WTC11 (cell line): ENCODE measurements around the gene JAML. TPM values are rescaled to one million over a fixed set of nuclear protein-coding genes. Genes with fewer than 3 reads are reported as not detected.

ENCODE experiments used
- ATAC-seq: fragments of 200-7000 bp; cut with Tn5 transposase; 2 replicates; pipeline ENCODE4 v1.10.0; 2021; ENCODE audit warnings: mild to moderate bottlenecking, moderate library complexity
- CTCF ChIA-PET: fragments of 300-600 bp; sonication (Branson Sonifier 250); formaldehyde crosslinking; loops from one replicate; lab custom pipeline; 2021; ENCODE audit warnings: antibody characterized with exemption; lab: Charles Lee
- POLR2A ChIA-PET: fragments of 350-600 bp; sonication (Branson Sonifier 250); formaldehyde crosslinking; loops from one replicate; lab custom pipeline; 2021; ENCODE audit warnings: antibody characterized with exemption; lab: Charles Lee
- DNase-seq: peaks from one replicate; pipeline ENCODE4 v3.0.0; 2021; ENCODE audit warnings: low spot score
- H3K27ac Mint-ChIP-seq: 2 replicates; pipeline ENCODE4 v1.8.0; 2021; ENCODE audit warnings: mixed read lengths
- H3K27me3 Mint-ChIP-seq: 2 replicates; pipeline ENCODE4 v1.8.0; 2021; ENCODE audit warnings: low read depth, mild to moderate bottlenecking, moderate library complexity, mixed read lengths
- H3K36me3 Mint-ChIP-seq: 2 replicates; pipeline ENCODE4 v1.8.0; 2021; ENCODE audit warnings: mixed read lengths
- H3K4me1 Mint-ChIP-seq: 2 replicates; pipeline ENCODE4 v1.8.0; 2022; ENCODE audit warnings: mixed read lengths
- H3K4me3 Mint-ChIP-seq: 2 replicates; pipeline ENCODE4 v1.8.0; 2021; ENCODE audit warnings: mild to moderate bottlenecking, moderate library complexity, mixed read lengths
- H3K9me3 Mint-ChIP-seq: 2 replicates; pipeline ENCODE4 v1.8.0; 2021; ENCODE audit warnings: mixed read lengths
- CREM ChIP-seq: sonication (generic); formaldehyde crosslinking; IDR thresholded peaks from 2 replicates; pipeline ENCODE4 v1.8.1; 2022; ENCODE audit warnings: mild to moderate bottlenecking, missing genetic modification reagents, moderate library complexity
- ESRRA ChIP-seq: sonication (generic); formaldehyde crosslinking; IDR thresholded peaks from 2 replicates; pipeline ENCODE4 v1.8.1; 2022; ENCODE audit warnings: mild to moderate bottlenecking, missing genetic modification reagents, borderline replicate concordance
- ETV6 ChIP-seq: sonication (generic); formaldehyde crosslinking; IDR thresholded peaks from 2 replicates; pipeline ENCODE4 v1.8.1; 2022; ENCODE audit warnings: mild to moderate bottlenecking, missing genetic modification reagents
- FOXJ3 ChIP-seq: sonication (generic); formaldehyde crosslinking; IDR thresholded peaks from 2 replicates; pipeline ENCODE4 v1.9.0; 2021; ENCODE audit warnings: missing genetic modification reagents, mild to moderate bottlenecking, borderline replicate concordance
- GRHL2 ChIP-seq: fragments of 250-450 bp; sonication (Bioruptor Pico); IDR thresholded peaks from 2 replicates; pipeline ENCODE4 v1.8.0; 2022; ENCODE audit warnings: mild to moderate bottlenecking, moderate library complexity; ENCODE audit not compliant: insufficient replicate concordance, severe bottlenecking
- GTF2I ChIP-seq: fragments of 250-450 bp; sonication (Bioruptor Pico); conservative IDR thresholded peaks from 2 replicates; pipeline ENCODE4 v1.4.0; 2021; ENCODE audit warnings: mild to moderate bottlenecking
- KAT7 ChIP-seq: sonication (generic); formaldehyde crosslinking; IDR thresholded peaks from 2 replicates; pipeline ENCODE4 v1.8.1; 2023; ENCODE audit warnings: missing genetic modification reagents, mild to moderate bottlenecking, borderline replicate concordance
- MXD4 ChIP-seq: fragments of 250-450 bp; sonication (Bioruptor Pico); IDR thresholded peaks from 2 replicates; pipeline ENCODE4 v1.8.0; 2021; ENCODE audit warnings: mild to moderate bottlenecking, moderate library complexity, borderline replicate concordance
- NR2C2 ChIP-seq: sonication (generic); formaldehyde crosslinking; IDR thresholded peaks from 2 replicates; pipeline ENCODE4 v1.8.0; 2022; ENCODE audit warnings: mild to moderate bottlenecking, missing genetic modification reagents
- RORB ChIP-seq: fragments of 250-450 bp; sonication (Bioruptor Pico); IDR thresholded peaks from 2 replicates; pipeline ENCODE4 v1.9.0; 2021; ENCODE audit warnings: mild to moderate bottlenecking
- SMAD3 ChIP-seq: sonication (generic); formaldehyde crosslinking; IDR thresholded peaks from 2 replicates; pipeline ENCODE4 v1.8.0; 2022; ENCODE audit warnings: missing genetic modification reagents, mild to moderate bottlenecking, borderline replicate concordance
- ZNF232 ChIP-seq: sonication (generic); formaldehyde crosslinking; IDR thresholded peaks from 2 replicates; pipeline ENCODE4 v1.8.0; 2022; ENCODE audit warnings: mild to moderate bottlenecking, missing genetic modification reagents
- ZNF671 ChIP-seq: fragments of 250-450 bp; sonication (Bioruptor Pico); IDR thresholded peaks from 2 replicates; pipeline ENCODE4 v1.8.0; 2021; ENCODE audit warnings: mild to moderate bottlenecking
- total RNA-seq: library from RNA; stranded (reverse); gene quantifications from 3 replicates; pipeline ENCODE4 v1.2.3, GENCODE V29; 2021
- TF ChIP-seq, protein P1 (sequence below): sonication (generic); formaldehyde crosslinking; IDR thresholded peaks from 2 replicates; pipeline ENCODE4 v1.8.1; 2023; ENCODE audit warnings: mild to moderate bottlenecking, moderate library complexity, missing genetic modification reagents
- TF ChIP-seq, protein P2 (sequence below): sonication (generic); formaldehyde crosslinking; IDR thresholded peaks from 2 replicates; pipeline ENCODE4 v1.8.0; 2022; ENCODE audit warnings: missing genetic modification reagents
- TF ChIP-seq, protein P3 (sequence below): sonication (generic); formaldehyde crosslinking; IDR thresholded peaks from 2 replicates; pipeline ENCODE4 v1.8.0; 2023; ENCODE audit warnings: missing genetic modification reagents, mild to moderate bottlenecking, borderline replicate concordance
- TF ChIP-seq, protein P4 (sequence below): sonication (generic); formaldehyde crosslinking; IDR thresholded peaks from 2 replicates; pipeline ENCODE4 v1.8.1; 2023; ENCODE audit warnings: mild to moderate bottlenecking, missing genetic modification reagents, moderate library complexity

Gene JAML
- total RNA-seq, 1 experiment from 2014 or later = 0.24 TPM

DNA sequence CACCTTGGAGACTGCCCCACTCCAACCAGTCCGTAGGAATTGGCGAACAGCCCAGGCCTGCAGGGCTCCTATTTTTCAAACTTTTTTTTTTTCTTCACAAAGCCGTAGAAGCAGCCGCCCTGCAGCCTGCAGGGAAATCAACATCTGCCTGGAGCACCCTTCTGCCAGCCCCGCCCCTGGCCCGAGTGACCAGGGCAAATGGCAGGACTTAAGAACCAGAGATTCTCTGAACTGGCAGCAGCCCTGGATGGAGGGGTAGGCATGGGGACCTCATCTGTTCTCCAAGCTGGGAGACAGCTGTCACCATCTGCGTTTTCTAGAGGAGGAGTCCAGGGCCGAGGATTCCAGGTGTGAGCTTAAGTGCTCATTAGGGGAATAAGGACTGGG, 53.9 kb downstream of the JAML start:
- POLR2A ChIA-PET = interaction anchor here (0.7 to 1.2 kb wide), 3 partner anchors 14 to 27 kb away, joined by 3 to 4 read pairs (median 3); partner anchors contain the start of gene SCN4B
- CTCF ChIA-PET = interaction anchor here (0.5 to 3.9 kb wide), 44 partner anchors 8 to 363 kb away, joined by 3 to 153 read pairs (median 5); partner anchors contain the start of genes MPZL2, MPZL3, SCN4B and SMIM35
- ATAC-seq (no peak), DNase-seq (no peak)
- Mint-ChIP-seq H3K4me1 (peaks cover 42% of the 10 kb centered on the region), H3K4me3 (peak overlapping the region; percentile 64), H3K36me3 (no peaks in the 10 kb centered on the region), H3K27ac (no peak overlapping the region), H3K27me3 (peaks cover 84% of the 10 kb centered on the region), H3K9me3 (no peaks in the 10 kb centered on the region)
- TF ChIP-seq, protein P1, sequence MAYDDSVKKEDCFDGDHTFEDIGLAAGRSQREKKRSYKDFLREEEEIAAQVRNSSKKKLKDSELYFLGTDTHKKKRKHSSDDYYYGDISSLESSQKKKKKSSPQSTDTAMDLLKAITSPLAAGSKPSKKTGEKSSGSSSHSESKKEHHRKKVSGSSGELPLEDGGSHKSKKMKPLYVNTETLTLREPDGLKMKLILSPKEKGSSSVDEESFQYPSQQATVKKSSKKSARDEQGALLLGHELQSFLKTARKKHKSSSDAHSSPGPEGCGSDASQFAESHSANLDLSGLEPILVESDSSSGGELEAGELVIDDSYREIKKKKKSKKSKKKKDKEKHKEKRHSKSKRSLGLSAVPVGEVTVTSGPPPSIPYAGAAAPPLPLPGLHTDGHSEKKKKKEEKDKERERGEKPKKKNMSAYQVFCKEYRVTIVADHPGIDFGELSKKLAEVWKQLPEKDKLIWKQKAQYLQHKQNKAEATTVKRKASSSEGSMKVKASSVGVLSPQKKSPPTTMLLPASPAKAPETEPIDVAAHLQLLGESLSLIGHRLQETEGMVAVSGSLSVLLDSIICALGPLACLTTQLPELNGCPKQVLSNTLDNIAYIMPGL (CRISPR knock-in tag) = no peak
- TF ChIP-seq MXD4 = no peak
- no peak for TF ChIP-seq FOXJ3 (CRISPR knock-in tag)
- TF ChIP-seq ZNF232 (CRISPR knock-in tag) = no peak
- TF ChIP-seq, protein P2, sequence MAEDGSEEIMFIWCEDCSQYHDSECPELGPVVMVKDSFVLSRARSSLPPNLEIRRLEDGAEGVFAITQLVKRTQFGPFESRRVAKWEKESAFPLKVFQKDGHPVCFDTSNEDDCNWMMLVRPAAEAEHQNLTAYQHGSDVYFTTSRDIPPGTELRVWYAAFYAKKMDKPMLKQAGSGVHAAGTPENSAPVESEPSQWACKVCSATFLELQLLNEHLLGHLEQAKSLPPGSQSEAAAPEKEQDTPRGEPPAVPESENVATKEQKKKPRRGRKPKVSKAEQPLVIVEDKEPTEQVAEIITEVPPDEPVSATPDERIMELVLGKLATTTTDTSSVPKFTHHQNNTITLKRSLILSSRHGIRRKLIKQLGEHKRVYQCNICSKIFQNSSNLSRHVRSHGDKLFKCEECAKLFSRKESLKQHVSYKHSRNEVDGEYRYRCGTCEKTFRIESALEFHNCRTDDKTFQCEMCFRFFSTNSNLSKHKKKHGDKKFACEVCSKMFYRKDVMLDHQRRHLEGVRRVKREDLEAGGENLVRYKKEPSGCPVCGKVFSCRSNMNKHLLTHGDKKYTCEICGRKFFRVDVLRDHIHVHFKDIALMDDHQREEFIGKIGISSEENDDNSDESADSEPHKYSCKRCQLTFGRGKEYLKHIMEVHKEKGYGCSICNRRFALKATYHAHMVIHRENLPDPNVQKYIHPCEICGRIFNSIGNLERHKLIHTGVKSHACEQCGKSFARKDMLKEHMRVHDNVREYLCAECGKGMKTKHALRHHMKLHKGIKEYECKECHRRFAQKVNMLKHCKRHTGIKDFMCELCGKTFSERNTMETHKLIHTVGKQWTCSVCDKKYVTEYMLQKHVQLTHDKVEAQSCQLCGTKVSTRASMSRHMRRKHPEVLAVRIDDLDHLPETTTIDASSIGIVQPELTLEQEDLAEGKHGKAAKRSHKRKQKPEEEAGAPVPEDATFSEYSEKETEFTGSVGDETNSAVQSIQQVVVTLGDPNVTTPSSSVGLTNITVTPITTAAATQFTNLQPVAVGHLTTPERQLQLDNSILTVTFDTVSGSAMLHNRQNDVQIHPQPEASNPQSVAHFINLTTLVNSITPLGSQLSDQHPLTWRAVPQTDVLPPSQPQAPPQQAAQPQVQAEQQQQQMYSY (CRISPR knock-in tag) = no peak
- TF ChIP-seq RORB (CRISPR knock-in tag) = no peak
- TF ChIP-seq, protein P3, sequence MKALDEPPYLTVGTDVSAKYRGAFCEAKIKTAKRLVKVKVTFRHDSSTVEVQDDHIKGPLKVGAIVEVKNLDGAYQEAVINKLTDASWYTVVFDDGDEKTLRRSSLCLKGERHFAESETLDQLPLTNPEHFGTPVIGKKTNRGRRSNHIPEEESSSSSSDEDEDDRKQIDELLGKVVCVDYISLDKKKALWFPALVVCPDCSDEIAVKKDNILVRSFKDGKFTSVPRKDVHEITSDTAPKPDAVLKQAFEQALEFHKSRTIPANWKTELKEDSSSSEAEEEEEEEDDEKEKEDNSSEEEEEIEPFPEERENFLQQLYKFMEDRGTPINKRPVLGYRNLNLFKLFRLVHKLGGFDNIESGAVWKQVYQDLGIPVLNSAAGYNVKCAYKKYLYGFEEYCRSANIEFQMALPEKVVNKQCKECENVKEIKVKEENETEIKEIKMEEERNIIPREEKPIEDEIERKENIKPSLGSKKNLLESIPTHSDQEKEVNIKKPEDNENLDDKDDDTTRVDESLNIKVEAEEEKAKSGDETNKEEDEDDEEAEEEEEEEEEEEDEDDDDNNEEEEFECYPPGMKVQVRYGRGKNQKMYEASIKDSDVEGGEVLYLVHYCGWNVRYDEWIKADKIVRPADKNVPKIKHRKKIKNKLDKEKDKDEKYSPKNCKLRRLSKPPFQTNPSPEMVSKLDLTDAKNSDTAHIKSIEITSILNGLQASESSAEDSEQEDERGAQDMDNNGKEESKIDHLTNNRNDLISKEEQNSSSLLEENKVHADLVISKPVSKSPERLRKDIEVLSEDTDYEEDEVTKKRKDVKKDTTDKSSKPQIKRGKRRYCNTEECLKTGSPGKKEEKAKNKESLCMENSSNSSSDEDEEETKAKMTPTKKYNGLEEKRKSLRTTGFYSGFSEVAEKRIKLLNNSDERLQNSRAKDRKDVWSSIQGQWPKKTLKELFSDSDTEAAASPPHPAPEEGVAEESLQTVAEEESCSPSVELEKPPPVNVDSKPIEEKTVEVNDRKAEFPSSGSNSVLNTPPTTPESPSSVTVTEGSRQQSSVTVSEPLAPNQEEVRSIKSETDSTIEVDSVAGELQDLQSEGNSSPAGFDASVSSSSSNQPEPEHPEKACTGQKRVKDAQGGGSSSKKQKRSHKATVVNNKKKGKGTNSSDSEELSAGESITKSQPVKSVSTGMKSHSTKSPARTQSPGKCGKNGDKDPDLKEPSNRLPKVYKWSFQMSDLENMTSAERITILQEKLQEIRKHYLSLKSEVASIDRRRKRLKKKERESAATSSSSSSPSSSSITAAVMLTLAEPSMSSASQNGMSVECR (CRISPR knock-in tag) = no peak
- no peak for TF ChIP-seq ESRRA (CRISPR knock-in tag)
- TF ChIP-seq NR2C2 (CRISPR knock-in tag) = no peak
- TF ChIP-seq, protein P4, sequence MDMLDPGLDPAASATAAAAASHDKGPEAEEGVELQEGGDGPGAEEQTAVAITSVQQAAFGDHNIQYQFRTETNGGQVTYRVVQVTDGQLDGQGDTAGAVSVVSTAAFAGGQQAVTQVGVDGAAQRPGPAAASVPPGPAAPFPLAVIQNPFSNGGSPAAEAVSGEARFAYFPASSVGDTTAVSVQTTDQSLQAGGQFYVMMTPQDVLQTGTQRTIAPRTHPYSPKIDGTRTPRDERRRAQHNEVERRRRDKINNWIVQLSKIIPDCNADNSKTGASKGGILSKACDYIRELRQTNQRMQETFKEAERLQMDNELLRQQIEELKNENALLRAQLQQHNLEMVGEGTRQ (CRISPR knock-in tag) = no peak
- TF ChIP-seq ZNF671 = no peak
- no peak for TF ChIP-seq ETV6 (CRISPR knock-in tag)

DNA sequence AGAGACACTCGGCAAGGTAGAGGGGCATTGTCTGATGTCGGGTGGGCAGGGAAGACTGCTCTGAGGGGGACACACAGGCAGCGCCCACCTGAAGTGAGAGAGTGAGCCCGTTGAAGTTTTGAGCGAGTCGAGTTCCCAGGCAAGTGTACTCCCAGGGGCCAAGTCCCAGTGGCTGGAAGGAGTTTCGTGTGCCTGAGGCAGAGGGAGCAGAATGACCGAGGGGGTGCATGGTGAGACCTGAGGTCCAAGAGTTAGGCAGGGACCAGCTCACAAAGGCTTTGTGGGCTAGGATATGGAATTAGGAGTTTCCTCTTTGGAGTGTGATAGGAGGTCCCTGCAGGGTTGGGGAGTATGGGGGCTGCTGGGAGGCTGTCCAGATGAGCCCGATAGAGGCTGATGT, 54.6 kb downstream of the JAML start:
- no peaks in the 10 kb centered on the region for H3K9me3 Mint-ChIP-seq
- H3K27me3 Mint-ChIP-seq = peaks cover 78% of the 10 kb centered on the region
- ATAC-seq (no peak), DNase-seq (no peak)
- H3K4me1 Mint-ChIP-seq = peaks cover 36% of the 10 kb centered on the region
- POLR2A ChIA-PET = interaction anchor here (1.1 kb wide), 1 partner anchor 13 kb away, joined by 3 read pairs; no protein-coding TSS in a partner anchor
- no peak overlapping the region for H3K27ac Mint-ChIP-seq
- no peak overlapping the region for H3K4me3 Mint-ChIP-seq
- no peaks in the 10 kb centered on the region for H3K36me3 Mint-ChIP-seq
- TF ChIP-seq ZNF671 (no peak), SMAD3 (CRISPR knock-in tag) (no peak), KAT7 (no peak), GTF2I (no peak), CREM (no peak), GRHL2 (CRISPR knock-in tag) (no peak)
- CTCF ChIA-PET = interaction anchor here (0.6 to 3.9 kb wide), 7 partner anchors 11 to 263 kb away, joined by 3 to 153 read pairs (median 16); no protein-coding TSS in a partner anchor
